ENCODE data around the gene GATB.

Gene GATB

DNA sequence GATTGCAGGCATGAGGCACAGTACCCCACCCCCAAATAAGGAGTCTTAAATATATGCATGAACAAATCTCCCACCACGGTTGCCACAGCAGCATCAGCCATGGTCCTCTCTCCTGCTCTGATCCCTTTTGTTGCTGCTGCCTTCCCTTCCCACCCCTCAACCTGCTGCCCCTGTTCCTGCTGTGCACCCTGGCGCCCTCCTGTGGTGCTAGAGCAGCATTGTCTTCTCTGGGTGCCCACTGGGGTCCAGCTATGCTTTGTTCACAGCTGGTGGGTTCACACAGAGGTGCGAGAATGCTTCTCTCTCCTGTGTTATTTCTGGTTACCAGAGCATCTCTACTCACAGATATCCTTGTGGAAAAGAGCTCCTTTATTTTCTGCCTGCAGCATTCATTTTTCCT is 116.2 kb downstream of the GATB start:
- DNase-seq, result no peak

DNA sequence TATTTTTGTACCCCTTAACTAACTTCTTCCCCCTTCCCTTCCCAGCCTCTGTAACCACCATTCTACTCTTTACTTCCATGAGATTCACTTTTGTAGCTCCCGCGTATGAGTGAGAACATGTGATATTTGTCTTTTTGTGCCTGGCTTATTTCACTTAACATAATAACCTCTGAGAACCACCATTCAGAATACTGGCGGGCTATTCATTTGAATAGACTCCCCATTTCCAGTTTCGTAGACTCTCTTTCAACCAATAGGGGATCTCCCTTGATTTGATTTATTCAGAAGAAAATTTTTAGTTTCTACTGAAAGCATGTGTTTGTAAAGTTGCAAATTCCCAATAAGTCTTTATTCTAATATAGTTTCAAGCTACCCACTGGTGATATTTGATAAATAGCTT is 117.2 kb downstream of the GATB start:
- no peak for DNase-seq

DNA sequence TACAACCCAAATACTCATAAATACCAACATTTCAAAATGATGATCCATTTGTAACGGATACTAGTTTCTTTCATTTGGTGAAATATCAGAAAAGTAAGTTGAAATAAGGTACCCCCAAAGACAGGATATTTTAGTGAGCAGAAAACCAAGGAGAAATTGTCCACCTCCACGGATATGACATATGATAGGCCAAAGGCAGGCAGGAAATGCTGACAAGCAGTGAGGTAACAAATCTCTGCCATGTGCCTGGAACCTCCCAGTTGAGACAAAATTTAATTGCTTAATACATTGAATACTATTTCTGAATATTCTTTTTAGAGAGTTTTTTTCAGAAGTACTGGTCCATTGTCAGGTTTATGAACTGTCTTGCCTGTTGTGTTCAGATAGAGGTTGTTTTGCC is 118.8 kb downstream of the GATB start:
- DNase-seq, result no peak

DNA sequence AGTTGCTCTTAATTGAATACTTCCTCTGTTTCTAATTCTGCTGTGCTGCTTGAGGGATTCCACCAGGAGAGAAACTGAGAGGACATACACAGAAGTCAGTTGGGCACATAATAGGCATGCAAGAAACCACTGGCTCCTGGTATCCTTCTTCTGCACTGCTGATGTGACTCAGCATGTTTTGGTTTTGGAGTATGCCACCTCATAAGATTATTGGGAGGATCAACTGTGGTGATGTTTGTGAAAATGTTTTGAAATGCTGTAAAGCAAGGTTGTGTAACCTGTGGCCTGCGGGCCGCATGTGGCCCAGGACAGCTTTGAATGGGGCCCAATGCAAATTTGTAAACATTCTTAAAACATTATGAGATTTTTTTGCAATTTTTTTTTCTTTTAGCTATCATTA is 119.6 kb downstream of the GATB start:
- DNase-seq, result no peak

DNA sequence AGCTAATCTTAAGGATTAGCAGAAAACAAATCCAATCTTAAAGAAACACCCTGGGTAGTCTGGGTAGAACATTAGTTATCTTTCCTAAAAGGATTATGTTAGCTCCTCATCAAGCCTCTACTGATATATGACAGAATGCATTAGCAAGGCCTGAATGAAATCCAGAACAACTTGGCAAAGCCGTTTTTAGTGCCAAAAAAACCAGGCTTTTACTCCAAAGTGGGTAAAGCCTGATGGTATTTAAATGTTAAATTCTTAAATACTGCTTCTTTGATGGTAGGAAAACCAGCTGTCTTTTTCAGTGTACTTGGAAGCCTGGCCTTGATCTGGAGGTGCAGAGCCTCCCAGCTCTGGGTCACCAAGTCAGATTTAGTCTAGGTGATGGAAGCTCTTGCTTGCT is 120.4 kb downstream of the GATB start:
- no peak for DNase-seq

DNA sequence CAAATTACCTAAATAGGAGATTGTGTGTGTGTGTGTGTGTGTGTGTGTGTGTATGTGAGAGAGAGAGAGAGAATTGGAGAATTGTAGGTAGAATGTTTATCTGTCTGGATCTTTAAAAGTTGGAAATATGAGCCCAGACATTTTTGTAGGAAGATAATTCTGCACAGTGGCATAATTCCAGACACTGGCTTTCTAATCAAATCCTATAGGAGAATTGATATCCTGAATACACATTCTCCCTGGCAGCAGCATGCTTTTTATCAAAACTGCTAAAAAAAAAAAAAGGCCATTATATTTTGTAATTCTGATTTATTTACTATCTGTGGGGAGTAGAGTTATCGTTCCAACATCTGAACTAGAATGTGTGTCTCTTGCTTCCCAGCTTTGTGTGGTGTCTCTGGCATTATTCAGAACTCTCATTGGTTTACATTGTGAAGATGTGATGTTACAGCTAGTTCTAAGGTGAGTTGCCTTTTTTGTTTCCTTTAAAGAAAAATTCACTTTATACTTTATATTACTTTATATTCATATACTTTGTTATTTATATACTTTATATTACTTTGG is 122.4 kb downstream of the GATB start:
- DNase-seq, result no peak

DNA sequence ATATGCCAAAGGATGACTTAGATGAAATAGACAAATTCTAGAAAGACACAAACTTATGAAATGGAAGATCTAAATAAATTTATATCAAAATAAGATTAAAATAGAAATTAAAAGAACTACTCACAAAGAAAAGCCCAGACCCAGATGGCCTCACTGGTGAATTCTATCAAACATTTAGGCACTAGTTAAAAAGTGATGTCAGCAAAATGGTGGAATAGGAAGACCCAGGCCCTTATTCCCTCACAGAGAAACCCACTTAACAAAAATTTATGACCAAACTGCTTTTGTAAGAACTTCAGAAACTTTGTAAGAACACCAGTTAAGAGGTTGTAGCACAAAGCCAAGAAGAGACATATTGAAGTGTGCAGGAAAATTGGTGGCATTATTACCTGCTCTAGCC is 129.5 kb downstream of the GATB start:
- DNase-seq, result no peak

DNA sequence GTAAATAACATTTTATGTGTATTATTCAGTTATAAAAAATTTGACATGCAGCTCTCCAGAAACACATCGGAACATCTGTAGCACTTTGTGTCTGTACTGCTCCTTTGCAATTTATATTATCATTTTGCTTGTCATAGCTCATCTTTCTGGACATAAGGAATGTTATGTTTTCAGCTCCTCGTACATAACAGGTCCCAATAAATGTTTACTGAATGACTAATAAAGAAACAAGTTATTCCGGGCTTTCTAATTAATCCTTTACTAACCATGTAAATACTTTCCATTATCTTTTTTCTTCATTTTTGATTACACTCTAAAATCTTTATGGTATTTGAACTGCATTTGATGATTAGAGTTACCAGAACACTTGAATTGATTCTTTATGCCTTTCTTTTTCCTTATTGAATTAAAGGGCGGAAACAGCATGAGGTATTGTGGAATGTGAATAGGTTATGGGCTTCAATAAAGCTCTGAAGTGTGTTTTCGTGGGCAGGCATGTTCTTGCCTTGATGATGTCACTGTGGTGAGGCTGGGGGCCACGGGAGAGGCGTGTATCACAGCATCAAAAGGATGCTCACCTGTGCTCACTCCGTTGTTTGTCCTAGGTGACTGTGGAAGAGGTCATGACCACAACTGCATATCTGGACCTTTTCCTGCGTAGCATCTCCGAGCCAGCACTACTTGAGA is 131.6 kb downstream of the GATB start:
- no peak for DNase-seq

DNA sequence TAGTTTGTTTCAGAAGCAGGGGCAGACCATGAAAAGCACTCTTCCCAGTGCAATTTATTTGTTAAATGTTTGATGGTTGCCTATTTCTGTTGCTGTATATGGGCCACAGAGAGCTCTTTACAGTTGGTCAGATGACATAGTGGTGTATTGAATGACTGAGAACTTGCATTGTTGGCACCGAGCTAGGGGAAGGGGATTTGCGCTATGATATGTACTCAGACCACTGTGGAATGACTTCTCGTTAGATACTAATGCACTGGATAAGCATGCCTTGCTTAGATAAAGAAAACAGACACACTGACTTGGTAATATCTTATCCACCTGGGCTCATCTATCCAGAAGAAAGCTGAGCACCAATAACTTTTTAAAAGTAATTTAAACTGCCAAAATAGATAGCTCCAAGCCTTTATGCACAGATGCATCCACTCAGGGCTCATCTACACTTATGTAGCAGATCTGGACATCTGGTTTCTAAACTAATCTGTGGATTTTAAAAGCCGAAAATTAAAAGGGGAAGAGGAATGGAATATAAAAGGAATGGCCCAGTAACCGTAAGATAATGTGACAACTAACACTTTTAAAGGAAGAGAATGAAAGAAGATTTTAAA is 132.7 kb downstream of the GATB start:
- DNase-seq, result no peak

DNA sequence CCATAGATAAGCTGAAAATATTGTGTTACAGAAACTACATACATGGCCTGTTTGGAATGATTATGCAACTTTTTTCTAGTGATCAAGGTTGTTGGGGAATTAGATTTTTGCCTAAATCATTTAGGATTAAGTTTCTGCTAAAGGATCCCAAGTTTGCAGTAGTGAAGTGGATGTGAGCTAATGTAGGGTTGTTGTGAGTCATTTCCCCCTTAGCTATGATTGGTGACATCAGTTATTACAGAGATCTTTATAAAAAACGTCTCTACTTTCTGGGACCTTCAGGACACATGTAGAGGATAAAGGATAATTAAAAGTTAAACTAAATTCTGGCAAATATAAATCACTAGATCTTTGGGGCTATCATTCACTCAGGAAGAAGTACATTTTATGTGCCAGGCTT is 133.3 kb downstream of the GATB start:
- no peak for DNase-seq

DNA sequence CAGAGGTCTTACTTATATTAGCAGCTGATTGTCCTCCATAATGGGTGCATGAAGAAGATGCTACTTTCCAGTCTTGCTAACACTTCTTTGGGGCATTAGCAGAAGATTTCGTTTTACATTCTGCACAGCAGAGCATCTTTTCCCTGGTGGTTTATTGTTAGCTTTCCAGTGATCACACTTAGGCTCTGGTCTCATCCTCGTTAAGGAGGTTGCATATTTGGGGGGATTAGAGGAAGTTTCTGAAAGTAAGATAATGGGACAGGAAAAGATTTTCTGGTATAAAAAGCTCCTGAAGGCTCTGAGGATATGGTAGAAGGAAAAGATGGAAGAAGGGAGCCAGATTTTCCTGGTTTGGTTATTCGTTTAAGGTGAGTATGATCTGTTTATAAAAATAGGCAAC is 134.1 kb downstream of the GATB start:
- no peak for DNase-seq

DNA sequence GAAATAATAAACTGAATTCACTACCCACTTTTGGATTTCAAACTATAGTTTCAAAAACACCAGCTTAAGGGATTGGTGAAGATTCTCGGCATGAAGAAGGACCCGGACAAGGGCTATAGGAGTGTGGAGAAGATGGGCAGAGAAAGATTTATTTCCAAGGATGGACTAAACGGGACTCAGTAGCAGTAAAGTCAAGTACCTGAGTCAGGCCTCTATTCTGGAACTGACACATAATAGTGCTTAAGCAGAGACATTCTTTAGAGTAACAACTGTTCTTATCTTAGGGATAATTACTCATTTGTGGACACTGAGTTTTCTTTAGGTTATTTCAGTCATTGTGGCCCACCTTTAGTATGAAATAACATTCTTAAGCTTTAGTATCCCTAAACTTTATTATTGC is 134.6 kb downstream of the GATB start:
- no peak for DNase-seq

DNA sequence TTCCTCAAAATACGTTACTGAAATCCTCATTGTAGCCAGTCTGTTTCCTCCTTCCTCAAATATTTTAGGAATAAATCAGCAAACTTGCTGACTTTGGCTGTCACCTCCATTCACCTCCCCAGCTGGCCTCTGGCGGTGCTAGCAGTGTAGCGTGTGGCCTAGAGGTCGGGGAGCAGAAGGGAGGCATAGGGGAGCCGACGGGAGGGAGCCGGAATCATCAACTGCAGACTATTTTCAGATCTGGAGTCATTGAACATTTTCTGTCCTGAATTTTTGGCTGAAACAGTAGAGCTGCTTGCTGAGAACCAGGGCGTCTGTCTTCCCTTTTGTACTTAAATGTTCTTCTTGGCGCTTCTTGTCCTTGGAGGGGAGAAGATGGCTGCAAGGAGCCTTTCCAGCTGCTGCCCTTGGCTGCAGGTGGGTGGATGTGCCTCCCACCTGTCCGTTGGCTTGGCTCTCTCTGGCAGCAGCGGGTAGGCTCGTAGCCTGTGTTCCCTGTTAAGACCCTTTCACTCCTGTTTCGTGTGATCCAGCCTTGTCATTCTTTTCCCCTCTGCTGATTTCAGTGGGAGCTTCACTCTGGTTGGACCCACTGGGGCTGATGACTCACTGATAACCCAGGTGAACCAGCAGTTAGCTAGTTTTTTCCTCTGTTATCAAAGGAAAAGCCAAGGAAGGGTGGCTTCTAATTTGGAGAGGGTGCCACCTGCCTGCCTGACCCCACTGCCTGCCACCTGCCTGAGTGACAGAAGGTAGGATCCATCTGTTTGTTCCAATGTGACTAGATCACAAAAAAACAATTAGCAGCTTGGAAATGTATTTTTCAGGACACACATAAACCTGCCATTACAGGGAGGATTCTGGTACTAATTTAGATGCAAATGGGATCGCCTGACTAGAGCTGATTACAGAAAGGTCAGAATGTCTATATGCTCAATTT is 135.9 kb downstream of the GATB start:
- DNase-seq, result no peak
